Caco-2 (cell line): ENCODE measurements around the gene DALRD3. TPM values are rescaled to one million over a fixed set of nuclear protein-coding genes. Genes with fewer than 3 reads are reported as not detected.

Experiments
- BruUV-seq: library from RNA; stranded (reverse); fragments of 400-500 nt; replicated peaks from 2 replicates; lab custom pipeline; 2021; lab: Mats Ljungman, UMichigan
- CTCF ChIA-PET: fragments of 300-600 bp; sonication (Branson Sonifier 250); formaldehyde crosslinking; loops from one replicate; lab custom pipeline; 2022; ENCODE audit warnings: antibody characterized with exemption; lab: Charles Lee
- POLR2A ChIA-PET: fragments of 300-600 bp; sonication (Branson Sonifier 250); formaldehyde crosslinking; loops from one replicate; lab custom pipeline; 2022; ENCODE audit warnings: antibody characterized with exemption; lab: Charles Lee
- DNase-seq, 2 experiments: peaks; one replicate each; pipeline versions ENCODE4 v3.0.0 to v3.0.0-alpha.2; 2020 to 2022
- H3K27me3 ChIP-seq: replicated peaks from 2 replicates; pipeline ENCODE4 v1.6.0; 2011; ENCODE audit warnings: low read length; ENCODE audit not compliant: control insufficient read depth, insufficient read depth
- H3K36me3 ChIP-seq: 2 replicates; pipeline ENCODE4 v1.5.1; 2011; ENCODE audit warnings: low read length; ENCODE audit not compliant: control insufficient read depth, insufficient read depth
- H3K4me1 ChIP-seq: fragments of 250-450 bp; sonication (Bioruptor Pico); 2 replicates; pipeline ENCODE4 v1.5.1; 2020; ENCODE audit warnings: mild to moderate bottlenecking
- H3K4me3 ChIP-seq: 2 replicates; pipeline ENCODE4 v1.5.1; 2011; ENCODE audit warnings: low read depth, mild to moderate bottlenecking, control low read depth, low read length
- H3K9me3 ChIP-seq: fragments of 250-450 bp; sonication (Bioruptor Pico); 2 replicates; pipeline ENCODE4 v1.5.1; 2020; ENCODE audit warnings: mild to moderate bottlenecking, moderate library complexity
- H3K27ac Mint-ChIP-seq: one replicate; pipeline ENCODE4 v1.8.0; 2022; ENCODE audit warnings: mixed read lengths; ENCODE audit not compliant: unreplicated experiment
- H3K27me3 Mint-ChIP-seq: one replicate; pipeline ENCODE4 v1.8.0; 2022; ENCODE audit warnings: mixed read lengths; ENCODE audit not compliant: insufficient read depth, unreplicated experiment
- H3K36me3 Mint-ChIP-seq: one replicate; pipeline ENCODE4 v1.8.0; 2022; ENCODE audit warnings: mild to moderate bottlenecking, mixed read lengths; ENCODE audit not compliant: insufficient read depth, unreplicated experiment
- H3K4me1 Mint-ChIP-seq: one replicate; pipeline ENCODE4 v1.8.0; 2022; ENCODE audit warnings: low read depth, mixed read lengths; ENCODE audit not compliant: unreplicated experiment
- H3K4me3 Mint-ChIP-seq: one replicate; pipeline ENCODE4 v1.8.0; 2022; ENCODE audit warnings: mild to moderate bottlenecking, moderate library complexity, mixed read lengths; ENCODE audit not compliant: unreplicated experiment
- H3K9me3 Mint-ChIP-seq: one replicate; pipeline ENCODE4 v1.8.0; 2022; ENCODE audit warnings: mixed read lengths; ENCODE audit not compliant: unreplicated experiment
- CTCF ChIP-seq, 2 experiments: fragments of 200-600 bp in 1 of 2; IDR thresholded peaks; 1 replicate in 1 of 2; 2 replicates in 1 of 2; pipeline versions ENCODE4 v1.5.1 to v1.8.0; 2011 to 2022; ENCODE audit warnings: antibody characterized with exemption in 1 of 2, control low read depth in 1 of 2, inconsistent platforms in 1 of 2, low read depth in 1 of 2, low read length in 1 of 2, mild to moderate bottlenecking in 1 of 2, moderate library complexity in 1 of 2; ENCODE audit not compliant: insufficient read depth in 1 of 2, severe bottlenecking in 1 of 2, unreplicated experiment in 1 of 2
- intact Hi-C: fragments of 100-400 bp; cut with micrococcal nuclease; formaldehyde crosslinking; loops from one replicate; pipeline ENCODE4 v1.10.0; 2022; ENCODE audit not compliant: unreplicated experiment
- total RNA-seq: library from RNA; stranded (reverse); gene quantifications from 2 replicates; pipeline ENCODE4 v1.2.3, GENCODE V29; 2022

The DALRD3 gene
- total RNA-seq, 1 experiment from 2014 or later, result 21.4 TPM

GRCh38 chr3:49030321-49030720, 11.9 kb upstream of the DALRD3 start:
- no peak overlapping the region for H3K4me3 ChIP-seq
- BruUV-seq, result no TSS peak
- peaks cover 12% of the 10 kb centered on the region for H3K4me1 ChIP-seq
- H3K9me3 ChIP-seq, result no peaks in the 10 kb centered on the region
- Mint-ChIP-seq H3K27ac (peak overlapping the region; percentile 100), H3K27me3 (no peaks in the 10 kb centered on the region), H3K4me1 (peaks cover 14% of the 10 kb centered on the region), H3K4me3 (no peak overlapping the region), H3K36me3 (peaks cover 93% of the 10 kb centered on the region), H3K9me3 (no peaks in the 10 kb centered on the region)
- peaks cover 3% of the 10 kb centered on the region for H3K36me3 ChIP-seq
- DNase-seq, result no peak
- ChIA-PET CTCF (no interaction called here), POLR2A (no interaction called here)
- no peaks in the 10 kb centered on the region for H3K27me3 ChIP-seq
- intact Hi-C loops, result no loop called here
- no peak for TF ChIP-seq CTCF (IDR thresholded peaks at IDR 0.05; ENCODE audit: insufficient read depth in 1 of 2, low read depth in 1 of 2, low read length in 1 of 2, severe bottlenecking in 1 of 2, unreplicated experiment in 1 of 2)

GRCh38 chr3:49029563-49029884, 11.1 kb upstream of the DALRD3 start:
- Mint-ChIP-seq H3K9me3 (no peaks in the 10 kb centered on the region), H3K27me3 (no peaks in the 10 kb centered on the region), H3K27ac (peak overlapping the region; percentile 100), H3K36me3 (peaks cover 93% of the 10 kb centered on the region), H3K4me1 (peaks cover 14% of the 10 kb centered on the region), H3K4me3 (peak overlapping the region; percentile 97)
- H3K4me3 ChIP-seq, result peak overlapping the region; percentile 52
- no TSS peak for BruUV-seq
- H3K27me3 ChIP-seq, result no peaks in the 10 kb centered on the region
- H3K4me1 ChIP-seq, result peaks cover 12% of the 10 kb centered on the region
- peaks cover 6% of the 10 kb centered on the region for H3K36me3 ChIP-seq
- TF ChIP-seq CTCF (IDR thresholded peaks at IDR 0.05; ENCODE audit: insufficient read depth in 1 of 2, low read depth in 1 of 2, low read length in 1 of 2, severe bottlenecking in 1 of 2, unreplicated experiment in 1 of 2), result no peak
- CTCF ChIA-PET, result interaction anchor here (0.5 to 1.0 kb wide), 4 partner anchors 9 to 420 kb away, joined by 3 to 6 read pairs (median 4); partner anchors contain the start of gene QRICH1
- H3K9me3 ChIP-seq, result no peaks in the 10 kb centered on the region
- intact Hi-C loops, result loop anchor here (1.0 to 10.0 kb wide), 2 partner anchors 8 to 125 kb away; no protein-coding TSS in a partner anchor
- POLR2A ChIA-PET, result interaction anchor here (0.5 to 1.7 kb wide), 12 partner anchors 8 to 445 kb away, joined by 3 to 26 read pairs (median 4); partner anchors contain the start of genes IP6K2, LAMB2, QRICH1 and USP19
- no peak for DNase-seq

GRCh38 chr3:49028673-49029562, 10.5 kb upstream of the DALRD3 start, which contains the start of gene IMPDH2:
TSS of gene IMPDH2 (minus strand) at chr3:49029398. CDS start at chr3:49029350, 48 bp downstream.
- H3K36me3 ChIP-seq, result peaks cover 6% of the 10 kb centered on the region
- POLR2A ChIA-PET, result interaction anchor here (0.5 to 1.7 kb wide), 14 partner anchors 7 to 446 kb away, joined by 3 to 26 read pairs (median 4); partner anchors contain the start of genes IP6K2, LAMB2, QRICH1 and USP19
- H3K36me3 Mint-ChIP-seq, result peaks cover 93% of the 10 kb centered on the region
- no peaks in the 10 kb centered on the region for H3K27me3 ChIP-seq
- peak; percentile 91 to 94 for DNase-seq
- H3K9me3 Mint-ChIP-seq, result no peaks in the 10 kb centered on the region
- H3K9me3 ChIP-seq, result no peaks in the 10 kb centered on the region
- intact Hi-C loops, result loop anchor here (1.0 to 10.0 kb wide), 2 partner anchors 8 to 126 kb away; no protein-coding TSS in a partner anchor
- peak within 1 kb of the TSS; percentile 52 for H3K4me3 ChIP-seq
- H3K27ac Mint-ChIP-seq, result peak within 1 kb of the TSS; percentile 100
- TF ChIP-seq CTCF (IDR thresholded peaks at IDR 0.05; ENCODE audit: insufficient read depth in 1 of 2, low read depth in 1 of 2, low read length in 1 of 2, severe bottlenecking in 1 of 2, unreplicated experiment in 1 of 2), result no peak
- H3K27me3 Mint-ChIP-seq, result no peaks in the 10 kb centered on the region
- BruUV-seq, result TSS peak; percentile 60
- peaks cover 12% of the 10 kb centered on the region for H3K4me1 ChIP-seq
- CTCF ChIA-PET, result interaction anchor here (0.5 to 1.0 kb wide), 4 partner anchors 9 to 420 kb away, joined by 3 to 6 read pairs (median 4); partner anchors contain the start of gene QRICH1
- peak within 1 kb of the TSS; percentile 97 for H3K4me3 Mint-ChIP-seq
- H3K4me1 Mint-ChIP-seq, result peaks cover 14% of the 10 kb centered on the region
